SK-N-SH (cell line): ENCODE measurements around the gene LRRC17. TPM values are rescaled to one million over a fixed set of nuclear protein-coding genes. Genes with fewer than 3 reads are reported as not detected.

Experiments used
- CTCF ChIA-PET: fragments of 300-600, 350-600 bp; formaldehyde crosslinking; extraction: SDS; loops from one replicate; lab custom pipeline; 2021; lab: Yijun Ruan, JAX
- POLR2A ChIA-PET: fragments of 350-600 bp; sonication (Branson Sonifier 250); formaldehyde crosslinking; extraction: SDS; loops from one replicate; lab custom pipeline; 2020; ENCODE audit warnings: antibody characterized with exemption, inconsistent platforms; lab: Yijun Ruan, JAX
- DNase-seq: peaks from one replicate; pipeline ENCODE4 v3.0.0; 2012
- H2AFZ ChIP-seq: fragments of 200-600 bp; sonication (generic); 2 replicates; pipeline ENCODE4 v1.8.1; 2016; ENCODE audit warnings: antibody characterized with exemption, mild to moderate bottlenecking, low read depth
- H3F3A ChIP-seq: fragments of 200-600 bp; sonication (generic); replicated peaks from 2 replicates; pipeline ENCODE3; 2016; ENCODE audit warnings: antibody characterized with exemption, mild to moderate bottlenecking; ENCODE audit not compliant: insufficient read depth
- H3K27ac ChIP-seq, 2 experiments: fragments of 200-500 bp in 1 of 2; fragments of 200-600 bp in 1 of 2; sonication (Bioruptor generic) in 1 of 2; sonication (generic), shearing (Covaris generic) in 1 of 2; 2 replicates each; pipeline versions ENCODE4 v1.5.1 to v1.6.1; 2014 to 2016; ENCODE audit warnings: low read depth in 2 of 2, inconsistent platforms in 1 of 2, low read length in 1 of 2, mild to moderate bottlenecking in 1 of 2, mixed read lengths in 1 of 2
- H3K27me3 ChIP-seq: fragments of 200-600 bp; sonication (generic), shearing (Covaris generic); 2 replicates; pipeline ENCODE4 v1.6.1; 2016; ENCODE audit warnings: mixed run types; ENCODE audit not compliant: insufficient read depth
- H3K36me3 ChIP-seq, 2 experiments: fragments of 200-500 bp in 1 of 2; fragments of 200-600 bp in 1 of 2; sonication (Bioruptor generic) in 1 of 2; sonication (generic) in 1 of 2; replicated peaks in 1 of 2; 2 replicates each; pipeline versions ENCODE3 to v1.5.1; 2014 to 2016; ENCODE audit warnings: low read length in 1 of 2, mild to moderate bottlenecking in 1 of 2; ENCODE audit not compliant: insufficient read depth in 2 of 2, control insufficient read depth in 1 of 2
- H3K4me1 ChIP-seq, 2 experiments: fragments of 200-500 bp in 1 of 2; fragments of 200-600 bp in 1 of 2; sonication (Bioruptor generic) in 1 of 2; sonication (generic), shearing (Covaris generic) in 1 of 2; 2 replicates each; pipeline versions ENCODE4 v1.5.1 to v1.6.1; 2014 to 2016; ENCODE audit warnings: low read depth in 1 of 2, low read length in 1 of 2, mixed run types in 1 of 2; ENCODE audit not compliant: insufficient read depth in 2 of 2, control insufficient read depth in 1 of 2
- H3K4me2 ChIP-seq: fragments of 200-600 bp; sonication (generic), shearing (Covaris generic); 2 replicates; pipeline ENCODE4 v1.6.1; 2017; ENCODE audit warnings: mixed run types
- H3K4me3 ChIP-seq, 2 experiments: fragments of 200-500 bp in 1 of 2; fragments of 200-600 bp in 1 of 2; sonication (Bioruptor generic) in 1 of 2; sonication (generic), shearing (Covaris generic) in 1 of 2; 2 replicates each; pipeline versions ENCODE4 v1.5.1 to v1.8.1; 2014 to 2016; ENCODE audit warnings: low read depth in 2 of 2, inconsistent platforms in 1 of 2, low read length in 1 of 2, mild to moderate bottlenecking in 1 of 2, mixed read lengths in 1 of 2, moderate library complexity in 1 of 2
- H3K79me2 ChIP-seq: fragments of 200-600 bp; sonication (generic); 2 replicates; pipeline ENCODE4 v1.8.1; 2017; ENCODE audit warnings: mild to moderate bottlenecking; ENCODE audit not compliant: insufficient read depth
- H3K9ac ChIP-seq: fragments of 200-600 bp; sonication (generic); 2 replicates; pipeline ENCODE4 v1.6.1; 2017; ENCODE audit warnings: mixed run types
- H3K9me2 ChIP-seq: fragments of 200-600 bp; sonication (generic); 2 replicates; pipeline ENCODE4 v1.6.1; 2017; ENCODE audit warnings: mixed run types
- H3K9me3 ChIP-seq: fragments of 200-600 bp; sonication (generic); 2 replicates; pipeline ENCODE4 v1.6.1; 2017; ENCODE audit warnings: mixed run types, mild to moderate bottlenecking, moderate library complexity
- H4K20me1 ChIP-seq: fragments of 200-600 bp; sonication (generic); 2 replicates; pipeline ENCODE4 v1.6.1; 2017; ENCODE audit warnings: mild to moderate bottlenecking, mixed run types; ENCODE audit not compliant: insufficient read depth
- CHD2 ChIP-seq: fragments of 150-350 bp; IDR thresholded peaks from 2 replicates; pipeline ENCODE4 v1.6.1; 2018; ENCODE audit warnings: low read length; ENCODE audit not compliant: partially characterized antibody
- ELF1 ChIP-seq: IDR thresholded peaks from 2 replicates; pipeline ENCODE4 v1.4.0; 2012
- EP300 ChIP-seq, 2 experiments: IDR thresholded peaks; 2 replicates each; pipeline versions ENCODE4 v1.4.0 to v1.6.1; 2012; ENCODE audit warnings: borderline replicate concordance in 1 of 2, low read depth in 1 of 2, low read length in 1 of 2
- EZH2phosphoT487 ChIP-seq: fragments of 200-600 bp; sonication (generic); IDR thresholded peaks from 2 replicates; pipeline ENCODE4 v1.6.1; 2017; ENCODE audit warnings: low read depth, mixed run types, mild to moderate bottlenecking, antibody characterized with exemption, moderate library complexity, borderline replicate concordance
- FOXJ3 ChIP-seq: sonication (generic); formaldehyde crosslinking; IDR thresholded peaks from 2 replicates; pipeline ENCODE4 v1.5.1; 2020; ENCODE audit warnings: mild to moderate bottlenecking, missing genetic modification reagents
- JUND ChIP-seq: IDR thresholded peaks from 2 replicates; pipeline ENCODE4 v1.4.0; 2012
- MAX ChIP-seq: IDR thresholded peaks from 2 replicates; pipeline ENCODE4 v1.4.0; 2012; ENCODE audit warnings: low read depth
- MEF2A ChIP-seq: IDR thresholded peaks from 2 replicates; pipeline ENCODE4 v1.4.0; 2012; ENCODE audit warnings: low read depth, borderline replicate concordance
- NFIC ChIP-seq: IDR thresholded peaks from 2 replicates; pipeline ENCODE4 v1.4.0; 2012; ENCODE audit warnings: borderline replicate concordance
- RFX5 ChIP-seq: IDR thresholded peaks from 2 replicates; pipeline ENCODE4 v1.6.1; 2012; ENCODE audit warnings: mild to moderate bottlenecking, improper control_type of control experiment, low read length
- SIN3A ChIP-seq: IDR thresholded peaks from 2 replicates; pipeline ENCODE4 v1.6.1; 2012; ENCODE audit warnings: low read depth, mild to moderate bottlenecking, low read length, moderate library complexity, borderline replicate concordance
- SMC3 ChIP-seq: IDR thresholded peaks from 2 replicates; pipeline ENCODE4 v1.6.1; 2012; ENCODE audit warnings: low read depth, low read length, improper control_type of control experiment
- TEAD4 ChIP-seq: IDR thresholded peaks from 2 replicates; pipeline ENCODE4 v1.4.0; 2012; ENCODE audit warnings: mild to moderate bottlenecking, borderline replicate concordance; ENCODE audit not compliant: insufficient read depth
- WGBS: methylation state at CpG from one replicate; pipeline ENCODE4 v1.1.6; 2017; ENCODE audit warnings: low lambda C conversion rate; 5-methylcytosine and 5-hydroxymethylcytosine counted together
- polyA plus RNA-seq, 3 experiments: library from polyadenylated mRNA; depleted of rRNA; stranded (reverse); fragments of >200 nt; gene quantifications; 2 replicates each; pipeline ENCODE4 v1.2.3, GENCODE V29; 2012
- TF ChIP-seq, protein P1 (sequence below): fragments of 200-600 bp; sonication (generic); IDR thresholded peaks from 2 replicates; pipeline ENCODE4 v1.6.1; 2017; ENCODE audit warnings: antibody characterized with exemption, mild to moderate bottlenecking, moderate library complexity
- TF ChIP-seq, protein P2 (sequence below): IDR thresholded peaks from 2 replicates; pipeline ENCODE4 v1.6.1; 2012; ENCODE audit warnings: mild to moderate bottlenecking, low read depth, low read length, moderate library complexity

Gene LRRC17
- polyA plus RNA-seq, 1 of the 3 experiments (the other 2 are of a cell fraction): 101 TPM

DNA sequence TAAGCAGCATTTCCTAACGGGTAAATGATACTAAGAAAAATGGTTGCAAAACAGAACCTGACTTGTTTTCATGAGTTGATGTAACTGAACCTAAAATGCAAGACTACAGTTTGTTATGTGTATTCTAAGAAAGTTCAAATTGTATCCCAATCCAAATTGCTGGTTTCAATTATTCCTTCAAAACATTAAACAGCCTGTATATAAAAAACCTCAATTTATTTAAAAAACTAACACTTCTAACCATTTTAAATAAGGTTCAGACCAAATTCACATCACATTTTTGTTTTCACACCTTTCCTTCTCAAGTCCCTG lies 80.9 kb downstream of the LRRC17 start:
- Histone ChIP-seq H3K79me2 (no peaks in the 10 kb centered on the region), H3K27ac (peak overlapping the region; percentile 70 to 99; a peak in 3 of 4 replicates), H3K27me3 (no peaks in the 10 kb centered on the region), H3K4me3 (no peak overlapping the region), H3K4me2 (peak overlapping the region; percentile 8; the same call in 1 of the 2 replicates), H2AFZ (peak overlapping the region; percentile 45; the same call in 1 of the 2 replicates), H3K9me2 (no peaks in the 10 kb centered on the region), H3K4me1 (peaks cover 0 to 27% of the 10 kb centered on the region in 2 experiments), H3K9ac (peak overlapping the region; percentile 27; the same call in 1 of the 2 replicates), H3K36me3 (no peaks in the 10 kb centered on the region), H4K20me1 (no peaks in the 10 kb centered on the region), H3K9me3 (no peaks in the 10 kb centered on the region), H3F3A (peaks cover 53% of the 10 kb centered on the region)
- WGBS: 7% methylated on average over 1 of the region's 1 CpG
- ChIA-PET POLR2A (interaction anchor here (0.5 kb wide), 1 partner anchor 8 kb away, joined by 3 read pairs; no protein-coding TSS in a partner anchor), CTCF (no interaction called here)
- TF ChIP-seq NFIC (no peak), JUND (no peak), TEAD4 (no peak), RFX5 (no peak), CHD2 (no peak), SMC3 (no peak), MEF2A (no peak), SIN3A (no peak), MAX (no peak), FOXJ3 (CRISPR knock-in tag) (no peak), EZH2phosphoT487 (no peak), ELF1 (no peak), EP300 (IDR thresholded peaks at IDR 0.05; ENCODE audit: borderline replicate concordance in 1 of 2, low read depth in 1 of 2, low read length in 1 of 2) (no peak)
- TF ChIP-seq, protein P1, sequence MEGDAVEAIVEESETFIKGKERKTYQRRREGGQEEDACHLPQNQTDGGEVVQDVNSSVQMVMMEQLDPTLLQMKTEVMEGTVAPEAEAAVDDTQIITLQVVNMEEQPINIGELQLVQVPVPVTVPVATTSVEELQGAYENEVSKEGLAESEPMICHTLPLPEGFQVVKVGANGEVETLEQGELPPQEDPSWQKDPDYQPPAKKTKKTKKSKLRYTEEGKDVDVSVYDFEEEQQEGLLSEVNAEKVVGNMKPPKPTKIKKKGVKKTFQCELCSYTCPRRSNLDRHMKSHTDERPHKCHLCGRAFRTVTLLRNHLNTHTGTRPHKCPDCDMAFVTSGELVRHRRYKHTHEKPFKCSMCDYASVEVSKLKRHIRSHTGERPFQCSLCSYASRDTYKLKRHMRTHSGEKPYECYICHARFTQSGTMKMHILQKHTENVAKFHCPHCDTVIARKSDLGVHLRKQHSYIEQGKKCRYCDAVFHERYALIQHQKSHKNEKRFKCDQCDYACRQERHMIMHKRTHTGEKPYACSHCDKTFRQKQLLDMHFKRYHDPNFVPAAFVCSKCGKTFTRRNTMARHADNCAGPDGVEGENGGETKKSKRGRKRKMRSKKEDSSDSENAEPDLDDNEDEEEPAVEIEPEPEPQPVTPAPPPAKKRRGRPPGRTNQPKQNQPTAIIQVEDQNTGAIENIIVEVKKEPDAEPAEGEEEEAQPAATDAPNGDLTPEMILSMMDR: no peak
- TF ChIP-seq, protein P2, sequence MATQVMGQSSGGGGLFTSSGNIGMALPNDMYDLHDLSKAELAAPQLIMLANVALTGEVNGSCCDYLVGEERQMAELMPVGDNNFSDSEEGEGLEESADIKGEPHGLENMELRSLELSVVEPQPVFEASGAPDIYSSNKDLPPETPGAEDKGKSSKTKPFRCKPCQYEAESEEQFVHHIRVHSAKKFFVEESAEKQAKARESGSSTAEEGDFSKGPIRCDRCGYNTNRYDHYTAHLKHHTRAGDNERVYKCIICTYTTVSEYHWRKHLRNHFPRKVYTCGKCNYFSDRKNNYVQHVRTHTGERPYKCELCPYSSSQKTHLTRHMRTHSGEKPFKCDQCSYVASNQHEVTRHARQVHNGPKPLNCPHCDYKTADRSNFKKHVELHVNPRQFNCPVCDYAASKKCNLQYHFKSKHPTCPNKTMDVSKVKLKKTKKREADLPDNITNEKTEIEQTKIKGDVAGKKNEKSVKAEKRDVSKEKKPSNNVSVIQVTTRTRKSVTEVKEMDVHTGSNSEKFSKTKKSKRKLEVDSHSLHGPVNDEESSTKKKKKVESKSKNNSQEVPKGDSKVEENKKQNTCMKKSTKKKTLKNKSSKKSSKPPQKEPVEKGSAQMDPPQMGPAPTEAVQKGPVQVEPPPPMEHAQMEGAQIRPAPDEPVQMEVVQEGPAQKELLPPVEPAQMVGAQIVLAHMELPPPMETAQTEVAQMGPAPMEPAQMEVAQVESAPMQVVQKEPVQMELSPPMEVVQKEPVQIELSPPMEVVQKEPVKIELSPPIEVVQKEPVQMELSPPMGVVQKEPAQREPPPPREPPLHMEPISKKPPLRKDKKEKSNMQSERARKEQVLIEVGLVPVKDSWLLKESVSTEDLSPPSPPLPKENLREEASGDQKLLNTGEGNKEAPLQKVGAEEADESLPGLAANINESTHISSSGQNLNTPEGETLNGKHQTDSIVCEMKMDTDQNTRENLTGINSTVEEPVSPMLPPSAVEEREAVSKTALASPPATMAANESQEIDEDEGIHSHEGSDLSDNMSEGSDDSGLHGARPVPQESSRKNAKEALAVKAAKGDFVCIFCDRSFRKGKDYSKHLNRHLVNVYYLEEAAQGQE: no peak
- no peak for DNase-seq
